ENCODE measurements around the gene KAT2B. TPM values are rescaled to one million over a fixed set of nuclear protein-coding genes. Genes with fewer than 3 reads are reported as not detected.
A peak's percentile ranks its signal among the peaks of the same experiment; 100 is the strongest.

Gene KAT2B
- polyA plus RNA-seq, 1 of the 3 experiments (the other 2 are of a cell fraction), result 2.1 TPM

DNA sequence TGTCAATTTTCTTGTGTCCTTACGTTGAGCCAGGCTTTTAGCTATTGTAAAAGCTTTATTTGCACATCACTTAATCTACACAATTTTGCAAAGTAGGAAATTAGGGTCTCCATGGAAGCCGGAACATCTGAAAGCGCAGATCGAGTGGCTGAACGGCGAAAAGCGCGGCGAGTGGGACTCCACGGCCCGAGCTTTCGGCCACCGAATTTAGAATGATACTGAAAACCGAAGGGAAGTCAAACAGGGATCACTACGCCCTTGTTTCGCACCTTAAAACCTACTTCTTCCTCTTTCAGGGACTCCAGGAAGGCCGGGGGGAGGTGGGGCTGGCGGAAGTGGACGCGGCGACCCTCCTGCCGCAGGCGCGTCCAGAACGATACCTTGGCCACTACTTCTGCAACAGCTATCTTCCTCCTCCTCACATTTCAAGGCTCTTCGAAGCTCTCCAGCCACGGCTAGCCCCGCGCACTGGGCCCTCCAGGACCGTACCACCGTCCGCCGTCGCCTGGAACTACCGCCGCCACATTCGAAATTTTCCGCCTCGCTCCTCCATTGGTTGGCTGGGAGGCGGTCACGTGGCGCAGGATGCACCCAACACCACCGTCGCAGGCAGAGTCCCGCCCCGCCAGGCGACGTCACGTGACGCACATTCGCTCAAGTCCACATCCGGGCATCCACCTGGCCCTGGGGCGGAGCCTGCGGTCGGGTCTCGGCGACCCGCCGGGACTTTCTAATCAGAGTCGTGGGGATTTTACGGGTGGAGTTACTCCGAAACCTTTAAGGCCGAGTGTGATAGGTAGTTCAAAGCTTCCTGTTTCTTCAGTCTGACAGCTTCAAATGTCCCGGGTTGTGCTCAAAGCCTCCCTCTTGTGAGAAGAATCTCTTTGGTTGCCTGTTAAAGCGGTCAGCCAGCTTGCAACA lies 145.7 kb downstream of the KAT2B start, which contains the start of gene SGO1:
SGO1 (minus strand) TSS at position 528 of the 921 bp plus-strand sequence. CDS start 2,179 bp downstream, outside the sequence.
- peak within 1 kb of the TSS; percentile 87 to 96 for H3K27ac ChIP-seq (ENCODE audit: low read depth in 2 of 2, low read length in 1 of 2)
- peak; percentile 96 for DNase-seq
- H3K4me3 ChIP-seq (ENCODE audit: low read depth in 2 of 2, low read length in 1 of 2), result peak within 1 kb of the TSS; percentile 77 to 97
- H3K4me1 ChIP-seq (ENCODE audit: control insufficient read depth in 1 of 2, insufficient read depth in 2 of 2, low read depth in 1 of 2, low read length in 1 of 2), result peaks cover 14 to 18% of the 10 kb centered on the region in 2 experiments; a peak in 3 of 4 replicates
- no peaks in the 10 kb centered on the region for H3K9me2 ChIP-seq
- POLR2A ChIA-PET, result no interaction called here
- CTCF ChIA-PET, result no interaction called here
- H3K9ac ChIP-seq, result peak within 1 kb of the TSS; percentile 85
- no peaks in the 10 kb centered on the region for H3F3A ChIP-seq (replicated peaks; ENCODE audit: insufficient read depth)
- peak within 1 kb of the TSS; percentile 94 for H2AFZ ChIP-seq (ENCODE audit: low read depth)
- H3K36me3 ChIP-seq (replicated peaks in 1 of 2; ENCODE audit: control insufficient read depth in 1 of 2, insufficient read depth in 2 of 2, low read length in 1 of 2), result peaks cover 4% of the 10 kb centered on the region in 2 experiments
- no peaks in the 10 kb centered on the region for H3K9me3 ChIP-seq
- H4K20me1 ChIP-seq (ENCODE audit: insufficient read depth), result no peaks in the 10 kb centered on the region
- 2% methylated on average over 44 of the region's 65 CpGs for WGBS (ENCODE audit: low lambda C conversion rate)
- peak within 1 kb of the TSS; percentile 93 for H3K4me2 ChIP-seq
- no peaks in the 10 kb centered on the region for H3K27me3 ChIP-seq (ENCODE audit: insufficient read depth)
- H3K79me2 ChIP-seq (ENCODE audit: insufficient read depth), result peaks cover 38% of the 10 kb centered on the region
- TF ChIP-seq YY1 (IDR thresholded peaks at IDR 0.05; ENCODE audit: low read depth) (peak; percentile 69), CHD2 (IDR thresholded peaks at IDR 0.05; ENCODE audit: low read length, partially characterized antibody) (peak; percentile 47), NFIC (IDR thresholded peaks at IDR 0.05; ENCODE audit: borderline replicate concordance) (no peak), EZH2phosphoT487 (IDR thresholded peaks at IDR 0.05; ENCODE audit: borderline replicate concordance, low read depth) (no peak), RAD21 (IDR thresholded peaks at IDR 0.05; ENCODE audit: low read length) (no peak), MEF2A (IDR thresholded peaks at IDR 0.05; ENCODE audit: borderline replicate concordance, low read depth) (no peak), RFX5 (IDR thresholded peaks at IDR 0.05; ENCODE audit: low read length) (no peak), FOSL2 (IDR thresholded peaks at IDR 0.05; ENCODE audit: borderline replicate concordance, low read depth) (no peak; the same call in 1 of the 2 replicates), TEAD4 (IDR thresholded peaks at IDR 0.05; ENCODE audit: borderline replicate concordance, insufficient read depth) (no peak), GABPA (IDR thresholded peaks at IDR 0.05; ENCODE audit: low read depth) (peak; percentile 44), JUND (IDR thresholded peaks at IDR 0.05) (no peak), TCF12 (IDR thresholded peaks at IDR 0.05) (no peak; the same call in 1 of the 2 replicates), RXRA (IDR thresholded peaks at IDR 0.05; ENCODE audit: borderline replicate concordance, low read depth) (no peak), ZBTB33 (IDR thresholded peaks at IDR 0.05; ENCODE audit: borderline replicate concordance, low read depth) (no peak), MXI1 (IDR thresholded peaks at IDR 0.05; ENCODE audit: low read depth, low read length) (peak; percentile 90), FOXJ3 (CRISPR knock-in tag; IDR thresholded peaks at IDR 0.05) (no peak), ELF1 (IDR thresholded peaks at IDR 0.05) (peak; percentile 47), FOXM1 (IDR thresholded peaks at IDR 0.05; ENCODE audit: low read depth) (peak; percentile 86), POLR2AphosphoS5 (IDR thresholded peaks at IDR 0.05; ENCODE audit: low read depth, low read length) (peak; percentile 98), TAF1 (IDR thresholded peaks at IDR 0.05; ENCODE audit: borderline replicate concordance, low read depth, low read length) (peak; percentile 88), MAX (IDR thresholded peaks at IDR 0.05; ENCODE audit: low read depth) (peak; percentile 75), EP300 (IDR thresholded peaks at IDR 0.05; ENCODE audit: borderline replicate concordance in 1 of 2, low read depth in 1 of 2, low read length in 1 of 2) (no peak)
- TF ChIP-seq, protein P1, sequence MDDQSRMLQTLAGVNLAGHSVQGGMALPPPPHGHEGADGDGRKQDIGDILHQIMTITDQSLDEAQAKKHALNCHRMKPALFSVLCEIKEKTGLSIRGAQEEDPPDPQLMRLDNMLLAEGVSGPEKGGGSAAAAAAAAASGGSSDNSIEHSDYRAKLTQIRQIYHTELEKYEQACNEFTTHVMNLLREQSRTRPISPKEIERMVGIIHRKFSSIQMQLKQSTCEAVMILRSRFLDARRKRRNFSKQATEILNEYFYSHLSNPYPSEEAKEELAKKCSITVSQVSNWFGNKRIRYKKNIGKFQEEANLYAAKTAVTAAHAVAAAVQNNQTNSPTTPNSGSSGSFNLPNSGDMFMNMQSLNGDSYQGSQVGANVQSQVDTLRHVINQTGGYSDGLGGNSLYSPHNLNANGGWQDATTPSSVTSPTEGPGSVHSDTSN (IDR thresholded peaks at IDR 0.05), result no peak
- TF ChIP-seq, protein P2, sequence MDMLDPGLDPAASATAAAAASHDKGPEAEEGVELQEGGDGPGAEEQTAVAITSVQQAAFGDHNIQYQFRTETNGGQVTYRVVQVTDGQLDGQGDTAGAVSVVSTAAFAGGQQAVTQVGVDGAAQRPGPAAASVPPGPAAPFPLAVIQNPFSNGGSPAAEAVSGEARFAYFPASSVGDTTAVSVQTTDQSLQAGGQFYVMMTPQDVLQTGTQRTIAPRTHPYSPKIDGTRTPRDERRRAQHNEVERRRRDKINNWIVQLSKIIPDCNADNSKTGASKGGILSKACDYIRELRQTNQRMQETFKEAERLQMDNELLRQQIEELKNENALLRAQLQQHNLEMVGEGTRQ (IDR thresholded peaks at IDR 0.05; ENCODE audit: borderline replicate concordance, low read depth, low read length), result peak; percentile 99
- TF ChIP-seq, protein P3, sequence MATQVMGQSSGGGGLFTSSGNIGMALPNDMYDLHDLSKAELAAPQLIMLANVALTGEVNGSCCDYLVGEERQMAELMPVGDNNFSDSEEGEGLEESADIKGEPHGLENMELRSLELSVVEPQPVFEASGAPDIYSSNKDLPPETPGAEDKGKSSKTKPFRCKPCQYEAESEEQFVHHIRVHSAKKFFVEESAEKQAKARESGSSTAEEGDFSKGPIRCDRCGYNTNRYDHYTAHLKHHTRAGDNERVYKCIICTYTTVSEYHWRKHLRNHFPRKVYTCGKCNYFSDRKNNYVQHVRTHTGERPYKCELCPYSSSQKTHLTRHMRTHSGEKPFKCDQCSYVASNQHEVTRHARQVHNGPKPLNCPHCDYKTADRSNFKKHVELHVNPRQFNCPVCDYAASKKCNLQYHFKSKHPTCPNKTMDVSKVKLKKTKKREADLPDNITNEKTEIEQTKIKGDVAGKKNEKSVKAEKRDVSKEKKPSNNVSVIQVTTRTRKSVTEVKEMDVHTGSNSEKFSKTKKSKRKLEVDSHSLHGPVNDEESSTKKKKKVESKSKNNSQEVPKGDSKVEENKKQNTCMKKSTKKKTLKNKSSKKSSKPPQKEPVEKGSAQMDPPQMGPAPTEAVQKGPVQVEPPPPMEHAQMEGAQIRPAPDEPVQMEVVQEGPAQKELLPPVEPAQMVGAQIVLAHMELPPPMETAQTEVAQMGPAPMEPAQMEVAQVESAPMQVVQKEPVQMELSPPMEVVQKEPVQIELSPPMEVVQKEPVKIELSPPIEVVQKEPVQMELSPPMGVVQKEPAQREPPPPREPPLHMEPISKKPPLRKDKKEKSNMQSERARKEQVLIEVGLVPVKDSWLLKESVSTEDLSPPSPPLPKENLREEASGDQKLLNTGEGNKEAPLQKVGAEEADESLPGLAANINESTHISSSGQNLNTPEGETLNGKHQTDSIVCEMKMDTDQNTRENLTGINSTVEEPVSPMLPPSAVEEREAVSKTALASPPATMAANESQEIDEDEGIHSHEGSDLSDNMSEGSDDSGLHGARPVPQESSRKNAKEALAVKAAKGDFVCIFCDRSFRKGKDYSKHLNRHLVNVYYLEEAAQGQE (IDR thresholded peaks at IDR 0.05; ENCODE audit: low read depth, low read length), result no peak; the same call in 1 of the 2 replicates

Measured in SK-N-SH (cell line).